Pancreas (tissue), 10 donors: Measurements from ENCODE around the gene PRMT3. TPM values are rescaled to one million over a fixed set of nuclear protein-coding genes. Genes with fewer than 3 reads are reported as not detected.

Experiments used
- ATAC-seq, 4 donors: fragments of 200-7000 bp; cut with Tn5 transposase; one replicate each; pipeline versions ENCODE4 v1.8.0 to v1.9.1; 2020; ENCODE audit warnings: mild to moderate bottlenecking in 4 of 4, moderate library complexity in 4 of 4
- DNase-seq, 6 donors: peaks; one replicate each; pipeline ENCODE4 v3.0.0-alpha.2; 2020
- FAIRE-seq: peaks from 2 replicates; lab custom pipeline; 2012; peaks lifted over from hg19 to GRCh38; lab: Jason Lieb, UNC
- H3K27ac ChIP-seq, 4 donors: fragments of 200-600 bp; sonication (generic); 1 replicate in 3 of 4; 2 replicates in 1 of 4; pipeline versions ENCODE4 v1.5.0 to v1.8.0; 2020
- H3K27me3 ChIP-seq, 4 donors: fragments of 200-600 bp; one replicate each; pipeline ENCODE4 v1.8.0; 2021
- H3K36me3 ChIP-seq, 3 donors: fragments of 200-600 bp; sonication (generic) in 1 of 3; one replicate each; pipeline versions ENCODE4 v1.5.0 to v1.8.0; 2020 to 2021
- H3K4me1 ChIP-seq, 3 donors: fragments of 200-600 bp; one replicate each; pipeline ENCODE4 v1.8.0; 2021
- H3K4me3 ChIP-seq, 4 donors: fragments of 200-600 bp; sonication (generic) in 2 of 4; one replicate each; pipeline versions ENCODE4 v1.5.0 to v1.8.0; 2020 to 2021
- H3K9me3 ChIP-seq, 4 donors: fragments of 200-600 bp; one replicate each; pipeline ENCODE4 v1.8.0; 2021
- CTCF ChIP-seq, 4 donors: fragments of 200-600 bp; sonication (generic) in 3 of 4; IDR thresholded peaks; one replicate each; pipeline versions ENCODE4 v1.5.0 to v1.8.0; 2021; ENCODE audit warnings: antibody characterized with exemption in 4 of 4
- WGBS, 2 donors: extraction: QIAGEN DNeasy Blood & Tissue Kit; methylation state at CpG; one replicate each; pipeline ENCODE4 v1.1.7; 2013; 5-methylcytosine and 5-hydroxymethylcytosine counted together
- intact Hi-C, 3 donors: fragments of 100-400 bp; cut with DNase I; formaldehyde crosslinking; loops; one replicate each; pipeline versions ENCODE4 v1.11.1 to v1.14.2; 2022
- polyA plus RNA-seq, 2 donors: library from polyadenylated mRNA; stranded (reverse); fragments of 200-250 nt; gene quantifications; one replicate each; pipeline ENCODE4 v1.2.3, GENCODE V29; 2013
- total RNA-seq, 6 donors: library from RNA; stranded (reverse); fragmentation: NEBNext Ultra II Directional in 4 of 6; extraction: Animal tissue kit (Norgen Biotek cat#: 25700) in 4 of 6; gene quantifications; one replicate each; pipeline versions ENCODE4 v1.2.1 to v1.2.4, GENCODE V29; 2021 to 2023
- donor health status: healthy with polysubstance abuse.
- donor health status: DM: no; HTN: no; CAD: no; lungs with moderate emphysema.
- donor health status: DM: no; HTN: no; CAD: no.
- donor health status: control.
- donor health status: control.
- donor health status: Bipolar disorder and iron deficiency.
- donor health status: DM: yes; HTN: yes; CAD: no.
- donor health status: DM: no; HTN: no; CAD: no.
- donor health status: DM: no; HTN: no; CAD: no.
- donor health status: DM: yes; HTN: yes; CAD: no.

PRMT3 gene
- total and polyA plus RNA-seq, 8 donors: 4.9 to 10.3 (median 5.9) TPM

- Histone ChIP-seq H3K27me3 (no peaks in the 10 kb centered on the region), H3K4me1 (no peaks in the 10 kb centered on the region), H3K27ac (no peak overlapping the region), H3K4me3 (no peak overlapping the region), H3K9me3 (no peaks in the 10 kb centered on the region), H3K36me3 (no peaks in the 10 kb centered on the region)
- FAIRE-seq (no peak), DNase-seq (peak in 2 of 6 donors; percentile 3 to 20), ATAC-seq (peak; percentile 74 to 92 (median 84))
- no peak for TF ChIP-seq CTCF (IDR thresholded peaks at IDR 0.05)
- intact Hi-C loops: no loop called here
- WGBS, 2 donors: 63 to 70% methylated on average over 7 of the region's 7 CpGs
These were observed 130.9 kb downstream of the PRMT3 start for GRCh38 chr11:20518323-20518834.

- WGBS, 2 donors: 42 to 55% methylated on average over 1 of the region's 1 CpG
- Histone ChIP-seq H3K9me3 (no peaks in the 10 kb centered on the region), H3K27ac (no peak overlapping the region), H3K4me1 (no peaks in the 10 kb centered on the region), H3K4me3 (no peak overlapping the region), H3K27me3 (no peaks in the 10 kb centered on the region), H3K36me3 (no peaks in the 10 kb centered on the region)
- TF ChIP-seq CTCF (IDR thresholded peaks at IDR 0.05): no peak
- no peak for ATAC-seq
- no peak for DNase-seq
- no peak for FAIRE-seq
- intact Hi-C loops: no loop called here
These were observed 135.0 kb downstream of the PRMT3 start for GRCh38 chr11:20522536-20522935.

- TF ChIP-seq CTCF (IDR thresholded peaks at IDR 0.05): no peak
- no peak for FAIRE-seq
- no peaks in the 10 kb centered on the region for H3K9me3 ChIP-seq
- no peak for DNase-seq
- no peak overlapping the region for H3K4me3 ChIP-seq
- 75 to 80% methylated on average over 5 of the region's 5 CpGs for WGBS, 2 donors
- H3K36me3 ChIP-seq: no peaks in the 10 kb centered on the region
- H3K27me3 ChIP-seq: no peaks in the 10 kb centered on the region
- H3K4me1 ChIP-seq: no peaks in the 10 kb centered on the region
- intact Hi-C loops: no loop called here
- no peak overlapping the region for H3K27ac ChIP-seq
- ATAC-seq: no peak
These were observed 142.2 kb downstream of the PRMT3 start for GRCh38 chr11:20529757-20530156.

GRCh38 chr11:20530942-20531703 lies 143.6 kb downstream of the PRMT3 start:
- DNase-seq (no peak), FAIRE-seq (no peak), ATAC-seq (no peak)
- intact Hi-C loops: no loop called here
- no peaks in the 10 kb centered on the region for H3K27me3 ChIP-seq
- no peak overlapping the region for H3K4me3 ChIP-seq
- no peaks in the 10 kb centered on the region for H3K36me3 ChIP-seq
- H3K9me3 ChIP-seq: no peaks in the 10 kb centered on the region
- no peaks in the 10 kb centered on the region for H3K4me1 ChIP-seq
- no peak overlapping the region for H3K27ac ChIP-seq
- no peak for TF ChIP-seq CTCF (IDR thresholded peaks at IDR 0.05)
- WGBS, 2 donors: 42 to 43% methylated on average over 13 of the region's 13 CpGs

- no peaks in the 10 kb centered on the region for H3K36me3 ChIP-seq
- intact Hi-C loops: no loop called here
- no peak overlapping the region for H3K27ac ChIP-seq
- H3K4me3 ChIP-seq: no peak overlapping the region
- no peak for ATAC-seq
- H3K9me3 ChIP-seq: no peaks in the 10 kb centered on the region
- no peak for DNase-seq
- FAIRE-seq: no peak
- H3K27me3 ChIP-seq: no peaks in the 10 kb centered on the region
- H3K4me1 ChIP-seq: no peaks in the 10 kb centered on the region
- WGBS, 2 donors: 40 to 63% methylated on average over 2 of the region's 2 CpGs
- no peak for TF ChIP-seq CTCF (IDR thresholded peaks at IDR 0.05)
These were observed 147.9 kb downstream of the PRMT3 start for GRCh38 chr11:20535271-20535881.
